Measurements from ENCODE around the gene PFKFB2.
A peak's percentile ranks its signal among the peaks of the same experiment; 100 is the strongest.

Gene PFKFB2

GRCh38 chr1:207026104-207026534 is 27.0 kb upstream of the PFKFB2 start:
- H2BK120ac ChIP-seq (ENCODE audit: low read depth, low read length): peak overlapping the region; percentile 4
- H2AFZ ChIP-seq (ENCODE audit: low read depth, low read length): no peak overlapping the region
- no peak overlapping the region for H4K8ac ChIP-seq (ENCODE audit: low read length)
- WGBS: 63% methylated on average over 2 of the region's 4 CpGs
- H3K9ac ChIP-seq (ENCODE audit: low read length): no peak overlapping the region
- H3K4me2 ChIP-seq (ENCODE audit: low read length, poor library complexity, severe bottlenecking): no peak overlapping the region
- H3K18ac ChIP-seq (ENCODE audit: low read depth in 1 of 2, low read length in 2 of 2): no peak overlapping the region
- H2BK15ac ChIP-seq (ENCODE audit: low read depth, poor library complexity, severe bottlenecking): no peak overlapping the region
- H3K36me3 ChIP-seq (ENCODE audit: control insufficient read depth in 1 of 2, insufficient read depth in 2 of 2, low read depth in 1 of 2, low read length in 2 of 2): no peaks in the 10 kb centered on the region
- peak overlapping the region; percentile 48 for H2BK5ac ChIP-seq (ENCODE audit: low read depth, low read length, poor library complexity, severe bottlenecking)
- H3K4ac ChIP-seq (ENCODE audit: low read depth in 1 of 2, low read length in 2 of 2): no peak overlapping the region
- peak overlapping the region in 1 of 2 experiments; percentile 40 for H2BK12ac ChIP-seq (ENCODE audit: low read length in 2 of 2)
- H3K23ac ChIP-seq (ENCODE audit: low read length in 2 of 2): no peak overlapping the region
- H3K27me3 ChIP-seq (ENCODE audit: control insufficient read depth in 1 of 2, insufficient read depth in 1 of 2, low read length in 2 of 2): peaks cover 0 to 1% of the 10 kb centered on the region in 2 experiments
- peak overlapping the region; percentile 29 for H2AK5ac ChIP-seq (ENCODE audit: low read length, severe bottlenecking)
- no peak for DNase-seq
- H3K27ac ChIP-seq (ENCODE audit: low read length, poor library complexity, severe bottlenecking): peak overlapping the region; percentile 99
- H3K4me1 ChIP-seq (ENCODE audit: control insufficient read depth, insufficient read depth, low read depth, low read length): peaks cover 23% of the 10 kb centered on the region
- no peak overlapping the region for H3K4me3 ChIP-seq (ENCODE audit: insufficient read depth in 1 of 2, low read depth in 1 of 2, low read length in 2 of 2)
- no peaks in the 10 kb centered on the region for H3K9me3 ChIP-seq (ENCODE audit: control insufficient read depth, low read length)
- H3K14ac ChIP-seq (ENCODE audit: low read length in 2 of 2): no peak overlapping the region
- H4K91ac ChIP-seq (ENCODE audit: low read length): no peak overlapping the region
- no peaks in the 10 kb centered on the region for H3K79me1 ChIP-seq (replicated peaks; ENCODE audit: low read length, poor library complexity, severe bottlenecking)

- no peak for DNase-seq
- WGBS: 89% methylated on average over 18 of the region's 18 CpGs
- no peak overlapping the region for H3K4me3 ChIP-seq (ENCODE audit: insufficient read depth in 1 of 2, low read depth in 1 of 2, low read length in 2 of 2)
Observed at GRCh38 chr1:207027206-207027777, 25.8 kb upstream of the PFKFB2 start.

GRCh38 chr1:207027921-207028320 is 25.2 kb upstream of the PFKFB2 start:
- no peak overlapping the region for H3K23ac ChIP-seq (ENCODE audit: low read length in 2 of 2)
- peaks cover 0 to 8% of the 10 kb centered on the region in 2 experiments for H3K27me3 ChIP-seq (ENCODE audit: control insufficient read depth in 1 of 2, insufficient read depth in 1 of 2, low read length in 2 of 2)
- H3K4me2 ChIP-seq (ENCODE audit: low read length, poor library complexity, severe bottlenecking): no peak overlapping the region
- no peak overlapping the region for H2BK15ac ChIP-seq (ENCODE audit: low read depth, poor library complexity, severe bottlenecking)
- H3K4ac ChIP-seq (ENCODE audit: low read depth in 1 of 2, low read length in 2 of 2): no peak overlapping the region
- WGBS: 80% methylated on average over 1 of the region's 1 CpG
- no peak for DNase-seq
- no peak overlapping the region for H3K14ac ChIP-seq (ENCODE audit: low read length in 2 of 2)
- H4K91ac ChIP-seq (ENCODE audit: low read length): no peak overlapping the region
- H3K4me3 ChIP-seq (ENCODE audit: insufficient read depth in 1 of 2, low read depth in 1 of 2, low read length in 2 of 2): no peak overlapping the region
- no peaks in the 10 kb centered on the region for H3K9me3 ChIP-seq (ENCODE audit: control insufficient read depth, low read length)
- H3K36me3 ChIP-seq (ENCODE audit: control insufficient read depth in 1 of 2, insufficient read depth in 2 of 2, low read depth in 1 of 2, low read length in 2 of 2): no peaks in the 10 kb centered on the region
- peaks cover 25% of the 10 kb centered on the region for H3K4me1 ChIP-seq (ENCODE audit: control insufficient read depth, insufficient read depth, low read depth, low read length)
- H4K8ac ChIP-seq (ENCODE audit: low read length): no peak overlapping the region
- no peak overlapping the region for H3K9ac ChIP-seq (ENCODE audit: low read length)
- H3K79me1 ChIP-seq (replicated peaks; ENCODE audit: low read length, poor library complexity, severe bottlenecking): no peaks in the 10 kb centered on the region
- H3K18ac ChIP-seq (ENCODE audit: low read depth in 1 of 2, low read length in 2 of 2): no peak overlapping the region
- no peak overlapping the region for H2BK12ac ChIP-seq (ENCODE audit: low read length in 2 of 2)
- H2AFZ ChIP-seq (ENCODE audit: low read depth, low read length): no peak overlapping the region
- no peak overlapping the region for H2AK5ac ChIP-seq (ENCODE audit: low read length, severe bottlenecking)
- H2BK120ac ChIP-seq (ENCODE audit: low read depth, low read length): no peak overlapping the region
- peak overlapping the region; percentile 3 for H3K27ac ChIP-seq (ENCODE audit: low read length, poor library complexity, severe bottlenecking)
- no peak overlapping the region for H2BK5ac ChIP-seq (ENCODE audit: low read depth, low read length, poor library complexity, severe bottlenecking)

More at GRCh38 chr1:207027206-207027777, 25.8 kb upstream of the PFKFB2 start:
- Histone ChIP-seq H3K4me1 (ENCODE audit: control insufficient read depth, insufficient read depth, low read depth, low read length) (peaks cover 22% of the 10 kb centered on the region), H3K23ac (ENCODE audit: low read length in 2 of 2) (no peak overlapping the region), H2BK120ac (ENCODE audit: low read depth, low read length) (no peak overlapping the region), H2BK12ac (ENCODE audit: low read length in 2 of 2) (no peak overlapping the region), H3K4me2 (ENCODE audit: low read length, poor library complexity, severe bottlenecking) (no peak overlapping the region), H3K79me1 (replicated peaks; ENCODE audit: low read length, poor library complexity, severe bottlenecking) (no peaks in the 10 kb centered on the region), H3K14ac (ENCODE audit: low read length in 2 of 2) (no peak overlapping the region), H3K9me3 (ENCODE audit: control insufficient read depth, low read length) (no peaks in the 10 kb centered on the region), H4K91ac (ENCODE audit: low read length) (peak overlapping the region; percentile 15), H3K18ac (ENCODE audit: low read depth in 1 of 2, low read length in 2 of 2) (no peak overlapping the region), H2AK5ac (ENCODE audit: low read length, severe bottlenecking) (peak overlapping the region; percentile 17), H3K36me3 (ENCODE audit: control insufficient read depth in 1 of 2, insufficient read depth in 2 of 2, low read depth in 1 of 2, low read length in 2 of 2) (no peaks in the 10 kb centered on the region), H2BK15ac (ENCODE audit: low read depth, poor library complexity, severe bottlenecking) (no peak overlapping the region), H3K27ac (ENCODE audit: low read length, poor library complexity, severe bottlenecking) (peak overlapping the region; percentile 3), H3K9ac (ENCODE audit: low read length) (no peak overlapping the region), H3K27me3 (ENCODE audit: control insufficient read depth in 1 of 2, insufficient read depth in 1 of 2, low read length in 2 of 2) (peaks cover 0 to 5% of the 10 kb centered on the region in 2 experiments), H3K4ac (ENCODE audit: low read depth in 1 of 2, low read length in 2 of 2) (no peak overlapping the region), H4K8ac (ENCODE audit: low read length) (no peak overlapping the region), H2AFZ (ENCODE audit: low read depth, low read length) (no peak overlapping the region), H2BK5ac (ENCODE audit: low read depth, low read length, poor library complexity, severe bottlenecking) (no peak overlapping the region)

- H3K9ac ChIP-seq (ENCODE audit: low read length): no peak overlapping the region
- H2BK5ac ChIP-seq (ENCODE audit: low read depth, low read length, poor library complexity, severe bottlenecking): no peak overlapping the region
- peak overlapping the region; percentile 72 for H2AK5ac ChIP-seq (ENCODE audit: low read length, severe bottlenecking)
- peaks cover 0 to 8% of the 10 kb centered on the region in 2 experiments for H3K27me3 ChIP-seq (ENCODE audit: control insufficient read depth in 1 of 2, insufficient read depth in 1 of 2, low read length in 2 of 2)
- H4K8ac ChIP-seq (ENCODE audit: low read length): no peak overlapping the region
- H3K18ac ChIP-seq (ENCODE audit: low read depth in 1 of 2, low read length in 2 of 2): no peak overlapping the region
- no peak overlapping the region for H2BK15ac ChIP-seq (ENCODE audit: low read depth, poor library complexity, severe bottlenecking)
- no peak overlapping the region for H2AFZ ChIP-seq (ENCODE audit: low read depth, low read length)
- no peak overlapping the region for H3K4me3 ChIP-seq (ENCODE audit: insufficient read depth in 1 of 2, low read depth in 1 of 2, low read length in 2 of 2)
- no peak overlapping the region for H2BK12ac ChIP-seq (ENCODE audit: low read length in 2 of 2)
- no peaks in the 10 kb centered on the region for H3K36me3 ChIP-seq (ENCODE audit: control insufficient read depth in 1 of 2, insufficient read depth in 2 of 2, low read depth in 1 of 2, low read length in 2 of 2)
- DNase-seq: no peak
- peaks cover 24% of the 10 kb centered on the region for H3K4me1 ChIP-seq (ENCODE audit: control insufficient read depth, insufficient read depth, low read depth, low read length)
- 89% methylated on average over 2 of the region's 2 CpGs for WGBS
- H3K4ac ChIP-seq (ENCODE audit: low read depth in 1 of 2, low read length in 2 of 2): no peak overlapping the region
- H3K14ac ChIP-seq (ENCODE audit: low read length in 2 of 2): no peak overlapping the region
- H2BK120ac ChIP-seq (ENCODE audit: low read depth, low read length): no peak overlapping the region
- no peak overlapping the region for H4K91ac ChIP-seq (ENCODE audit: low read length)
- no peaks in the 10 kb centered on the region for H3K9me3 ChIP-seq (ENCODE audit: control insufficient read depth, low read length)
- H3K23ac ChIP-seq (ENCODE audit: low read length in 2 of 2): no peak overlapping the region
- no peak overlapping the region for H3K27ac ChIP-seq (ENCODE audit: low read length, poor library complexity, severe bottlenecking)
- H3K79me1 ChIP-seq (replicated peaks; ENCODE audit: low read length, poor library complexity, severe bottlenecking): no peaks in the 10 kb centered on the region
- H3K4me2 ChIP-seq (ENCODE audit: low read length, poor library complexity, severe bottlenecking): no peak overlapping the region
Observed at GRCh38 chr1:207028884-207029650, 24.0 kb upstream of the PFKFB2 start.
